GM04503 (cell line): ENCODE results near the gene PTGES2.

Experiments used
- DNase-seq: peaks from one replicate; pipeline ENCODE4 v3.0.0-alpha.2; 2012; ENCODE audit warnings: low read depth

Gene PTGES2

DNA sequence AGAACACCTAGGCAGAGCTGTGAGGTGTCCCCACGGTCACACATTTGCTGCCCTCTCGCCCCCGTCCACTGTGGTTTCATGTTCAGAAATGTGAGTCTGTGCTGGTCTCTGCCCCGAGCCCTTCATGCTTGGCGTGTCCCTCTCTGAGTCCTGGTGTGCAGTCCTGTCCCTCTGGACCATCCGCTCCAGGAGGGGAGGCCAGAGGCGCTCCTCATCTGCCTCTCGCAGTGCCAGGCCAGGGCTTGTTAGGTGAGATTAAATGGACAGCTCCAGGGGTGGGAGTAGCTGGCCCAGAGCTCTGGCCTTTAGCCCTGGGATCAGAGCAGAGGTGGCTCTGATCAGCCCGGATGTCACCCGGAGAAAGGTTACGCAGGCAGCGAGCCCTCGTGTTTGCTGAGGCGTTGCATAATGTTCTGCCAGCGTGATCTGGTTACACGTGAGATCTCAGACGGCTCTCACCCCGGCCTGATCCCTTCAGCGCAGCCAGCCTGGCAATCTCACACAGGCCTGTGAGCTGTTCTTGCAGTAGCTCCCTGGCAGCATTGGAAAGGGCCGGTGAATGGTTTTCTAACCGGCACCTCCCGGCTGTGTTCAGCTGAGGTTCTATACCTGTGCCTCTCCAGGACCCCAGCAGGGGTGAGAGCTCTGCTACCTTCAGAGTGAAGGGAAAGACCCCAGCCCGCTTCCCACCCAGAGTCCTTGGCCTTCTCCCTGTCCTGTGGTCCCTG, 24.5 kb downstream of the PTGES2 start:
- no peak for DNase-seq

GRCh38 chr9:128102196-128102595, 25.3 kb downstream of the PTGES2 start:
- no peak for DNase-seq

GRCh38 chr9:128101690-128102089, 25.8 kb downstream of the PTGES2 start:
- no peak for DNase-seq

GRCh38 chr9:128101231-128101661, 26.3 kb downstream of the PTGES2 start:
- no peak for DNase-seq

- DNase-seq, result no peak
These were observed 26.9 kb downstream of the PTGES2 start for GRCh38 chr9:128100581-128100980.

DNA sequence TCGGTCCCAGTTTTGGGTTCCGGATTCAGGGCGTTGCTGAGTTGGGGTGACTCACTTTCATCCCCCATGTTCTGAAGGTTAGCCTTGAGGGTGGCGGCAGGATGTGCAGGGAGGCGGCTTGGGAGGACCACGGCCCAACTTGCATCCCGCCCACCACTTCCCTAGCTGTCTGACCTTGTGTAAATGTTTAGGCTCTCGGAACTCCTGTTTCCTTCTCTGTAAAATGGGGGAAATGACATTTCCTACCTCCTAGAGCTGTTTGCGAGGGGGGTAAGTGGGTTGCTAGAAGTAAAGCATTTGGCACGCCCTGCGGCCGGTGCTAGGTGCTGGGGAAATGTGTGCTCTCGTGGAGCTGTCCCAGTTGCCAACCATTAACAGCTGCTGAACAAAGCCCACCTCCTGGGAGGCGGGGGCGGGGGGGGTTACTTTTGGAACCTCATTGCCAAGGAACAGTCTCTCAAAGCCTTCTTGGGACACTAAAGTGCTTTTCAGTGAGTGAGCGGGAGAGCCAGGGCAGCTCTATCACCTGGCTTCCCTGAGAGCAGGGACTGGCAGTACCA, 27.5 kb downstream of the PTGES2 start:
- no peak for DNase-seq

DNA sequence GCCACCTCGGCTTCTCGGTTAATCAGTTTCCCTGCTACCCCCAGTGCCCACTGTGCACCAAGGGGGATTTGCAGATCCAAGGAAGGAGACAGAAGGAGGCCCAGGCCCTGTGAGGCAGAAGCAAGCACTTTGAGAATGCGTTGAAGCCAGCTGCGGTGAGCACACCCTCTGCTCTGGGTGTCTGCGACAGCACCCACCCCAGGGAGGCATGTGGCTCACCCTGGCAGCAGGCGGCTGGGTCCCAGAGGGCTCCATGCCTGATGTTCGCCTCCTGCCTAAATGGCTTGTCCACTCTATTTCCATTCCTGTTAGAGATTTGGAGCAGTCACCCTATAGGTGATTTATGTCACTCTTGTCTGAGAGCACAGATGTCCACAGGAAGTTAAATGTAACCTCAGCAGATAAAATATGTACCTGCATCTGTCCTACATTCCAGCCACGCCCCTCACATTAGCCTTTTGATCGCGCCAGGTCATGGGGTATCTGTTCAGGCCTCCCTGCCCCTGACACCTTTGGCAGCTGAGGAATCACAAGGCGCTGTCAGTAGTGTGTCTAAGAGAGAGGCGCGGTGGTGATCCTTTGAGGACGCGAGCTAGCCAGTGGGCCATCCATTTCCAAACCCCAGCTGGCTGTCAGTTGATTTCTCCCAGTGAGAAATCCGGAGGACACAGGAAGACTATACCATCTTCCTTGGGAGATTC, 28.1 kb downstream of the PTGES2 start:
- DNase-seq, result no peak

DNA sequence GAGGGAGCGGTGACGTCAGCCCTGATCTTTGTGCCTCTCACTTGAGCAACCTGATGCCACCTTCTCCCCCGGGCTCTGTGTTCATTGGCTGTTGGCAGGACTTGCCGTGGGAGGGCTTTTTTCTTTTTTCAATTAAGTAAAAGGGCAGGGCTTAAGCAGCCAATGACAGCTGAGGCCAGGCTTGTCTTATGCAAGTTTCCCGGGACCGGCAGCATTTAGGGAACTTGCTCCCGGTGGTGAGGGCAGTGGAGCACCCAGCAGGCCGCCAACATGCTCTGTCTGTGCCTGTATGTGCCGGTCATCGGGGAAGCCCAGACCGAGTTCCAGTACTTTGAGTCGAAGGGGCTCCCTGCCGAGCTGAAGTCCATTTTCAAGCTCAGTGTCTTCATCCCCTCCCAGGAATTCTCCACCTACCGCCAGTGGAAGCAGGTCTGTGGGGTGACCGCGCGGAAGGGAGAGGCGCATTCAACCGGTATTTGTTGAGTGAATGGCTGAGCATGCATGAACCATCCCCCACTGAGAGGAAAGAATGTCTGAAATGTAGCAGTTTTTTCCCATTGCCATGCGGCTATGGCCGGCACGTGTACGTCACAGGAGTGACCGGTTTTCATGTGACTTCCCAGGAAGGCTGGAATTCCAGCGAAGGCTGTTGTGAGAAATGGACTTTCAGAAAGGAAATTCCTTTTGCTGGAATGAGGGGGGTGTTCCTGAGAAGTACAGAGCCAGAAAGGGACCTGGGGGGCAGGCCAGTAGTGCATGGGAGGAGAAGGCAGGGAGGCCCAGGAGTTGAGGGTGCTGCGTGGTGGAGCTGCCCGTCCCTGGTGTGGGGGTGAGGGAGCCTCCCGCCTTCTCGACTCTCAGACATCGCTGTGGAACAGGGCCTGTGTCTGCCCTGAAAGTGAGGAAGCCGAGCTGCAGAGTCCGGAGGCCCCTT, 29.0 kb downstream of the PTGES2 start:
- DNase-seq, result peak; percentile 90

- no peak for DNase-seq
These were observed 29.8 kb downstream of the PTGES2 start for GRCh38 chr9:128097543-128098296.

GRCh38 chr9:128096616-128097536, 30.7 kb downstream of the PTGES2 start:
- DNase-seq, result no peak

DNA sequence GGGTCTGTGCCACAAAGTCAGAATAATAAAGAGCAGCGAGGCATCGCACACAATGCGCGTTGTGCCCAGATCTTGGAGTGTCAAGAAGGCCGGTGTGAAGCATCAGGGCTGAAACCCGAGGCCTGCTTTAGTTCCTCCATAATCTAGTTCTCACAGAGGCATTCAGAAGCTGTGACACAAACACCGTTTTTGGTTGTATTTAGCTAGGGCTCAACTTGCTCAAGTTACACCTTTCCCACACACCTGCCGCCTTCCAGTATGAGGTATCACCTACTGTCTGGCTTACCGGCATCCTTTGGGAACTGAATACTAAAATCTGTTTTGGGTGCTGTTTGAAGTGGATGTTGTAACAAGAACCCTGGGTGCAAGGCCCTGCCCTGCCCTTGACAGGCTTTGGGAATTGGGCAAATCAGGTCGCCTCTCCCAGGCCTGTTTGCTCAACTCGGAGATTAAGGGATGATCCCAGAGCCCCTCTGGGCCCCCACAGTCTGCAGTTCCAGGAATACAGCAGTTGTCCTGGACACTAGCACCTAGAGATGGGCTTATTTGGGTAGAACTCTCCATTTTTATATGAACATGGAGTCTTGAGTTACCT, 32.5 kb downstream of the PTGES2 start:
- no peak for DNase-seq

- DNase-seq, result peak; percentile 93
These were observed 33.2 kb downstream of the PTGES2 start for GRCh38 chr9:128094166-128094949.

- DNase-seq, result no peak
These were observed 34.5 kb downstream of the PTGES2 start for GRCh38 chr9:128093011-128093410.

DNA sequence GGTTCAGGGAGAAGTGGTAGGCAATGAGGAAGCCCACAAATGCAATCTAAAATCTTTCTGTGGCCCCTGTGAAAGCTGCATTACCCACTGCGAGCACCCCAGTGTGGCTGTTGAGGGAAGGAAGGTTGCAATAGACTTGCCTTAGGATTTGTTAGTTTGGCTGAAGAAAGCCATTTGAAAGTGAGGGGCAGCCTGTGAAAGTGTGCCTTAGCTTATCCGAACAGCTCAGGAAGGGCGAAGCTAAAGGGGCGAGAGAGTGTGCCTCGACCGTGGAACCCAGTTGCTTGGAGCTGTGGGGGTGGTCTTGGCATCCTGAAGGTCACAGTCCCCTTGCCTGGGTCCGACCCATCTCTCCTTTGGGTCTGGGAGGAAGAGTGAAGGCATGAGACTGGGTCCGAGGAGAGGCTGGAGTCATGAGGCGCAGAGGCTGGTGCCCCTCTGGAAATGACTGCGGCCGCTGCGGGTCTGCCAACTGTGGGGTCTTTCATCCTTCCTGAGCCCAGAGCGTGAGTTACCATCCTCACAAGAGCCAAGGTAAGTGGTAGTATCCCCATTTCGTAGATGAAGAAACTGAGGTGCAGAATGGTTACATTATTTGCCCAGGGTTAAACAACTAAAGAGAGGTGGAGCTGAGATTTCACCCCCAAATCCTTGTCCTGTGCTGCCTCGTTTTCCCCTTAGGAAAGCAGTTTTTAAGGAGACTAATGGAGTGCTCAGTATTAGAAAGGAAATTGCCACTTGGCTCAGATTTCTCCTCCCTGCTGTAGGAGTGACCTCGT, 35.1 kb downstream of the PTGES2 start:
- no peak for DNase-seq

DNA sequence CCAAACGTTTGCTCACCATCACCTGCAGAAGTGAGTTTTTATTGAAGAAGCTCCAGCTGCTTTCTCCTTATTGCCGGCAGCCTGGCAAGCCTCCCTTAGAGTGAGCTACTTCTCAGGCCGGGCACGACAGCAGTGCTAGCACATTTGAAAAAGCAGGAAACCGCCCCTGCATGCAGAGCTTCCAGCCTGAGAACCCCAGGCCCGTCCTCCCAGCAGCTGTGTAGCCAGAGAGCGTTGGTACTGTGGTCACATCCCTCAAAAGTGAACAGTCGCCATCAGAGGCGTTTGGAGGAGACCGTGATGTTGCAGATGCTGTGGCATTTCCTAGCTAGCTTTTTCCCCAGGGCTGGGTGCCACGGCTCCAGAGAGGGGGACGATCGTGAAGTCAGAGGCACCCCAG, 36.0 kb downstream of the PTGES2 start:
- no peak for DNase-seq

DNA sequence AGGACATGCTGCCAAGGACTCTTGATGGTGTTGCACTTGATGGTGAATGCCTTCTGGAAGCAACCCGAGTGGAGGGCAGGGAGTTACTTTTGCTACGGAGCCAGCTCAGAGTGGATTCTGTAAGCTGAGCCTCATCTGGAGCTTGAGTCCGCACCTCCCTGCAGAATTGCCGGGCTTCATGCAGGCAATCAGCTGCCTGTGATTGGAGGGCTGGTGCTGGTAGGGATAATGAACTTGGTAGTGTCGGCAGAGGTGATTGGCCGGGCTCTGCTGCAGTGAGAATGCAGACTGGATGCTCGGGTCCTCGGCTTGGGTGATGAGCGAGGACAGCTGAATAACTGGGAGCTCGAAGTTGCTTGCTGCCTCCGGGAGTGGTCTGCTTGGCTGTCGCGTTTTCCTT, 36.4 kb downstream of the PTGES2 start:
- DNase-seq, result peak; percentile 76

DNA sequence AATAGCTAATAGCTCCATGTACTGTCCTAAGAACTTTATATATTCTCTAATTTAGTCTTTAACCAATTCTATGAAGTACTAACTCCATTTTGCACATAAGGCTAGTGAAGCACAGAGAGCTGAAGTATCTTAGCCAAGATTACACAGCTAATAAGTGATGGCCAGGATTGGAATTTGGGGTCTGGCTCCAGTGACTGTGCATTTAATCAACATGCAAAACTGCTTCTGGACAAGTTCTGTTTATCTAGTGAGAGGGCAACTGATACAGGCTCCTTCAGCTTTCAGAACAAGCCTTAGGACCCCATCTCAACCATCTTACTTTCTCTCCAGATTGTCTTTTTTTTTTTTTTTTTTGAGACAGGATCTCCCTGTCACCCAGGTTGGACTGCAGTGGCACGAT, 38.2 kb downstream of the PTGES2 start:
- DNase-seq, result no peak

DNA sequence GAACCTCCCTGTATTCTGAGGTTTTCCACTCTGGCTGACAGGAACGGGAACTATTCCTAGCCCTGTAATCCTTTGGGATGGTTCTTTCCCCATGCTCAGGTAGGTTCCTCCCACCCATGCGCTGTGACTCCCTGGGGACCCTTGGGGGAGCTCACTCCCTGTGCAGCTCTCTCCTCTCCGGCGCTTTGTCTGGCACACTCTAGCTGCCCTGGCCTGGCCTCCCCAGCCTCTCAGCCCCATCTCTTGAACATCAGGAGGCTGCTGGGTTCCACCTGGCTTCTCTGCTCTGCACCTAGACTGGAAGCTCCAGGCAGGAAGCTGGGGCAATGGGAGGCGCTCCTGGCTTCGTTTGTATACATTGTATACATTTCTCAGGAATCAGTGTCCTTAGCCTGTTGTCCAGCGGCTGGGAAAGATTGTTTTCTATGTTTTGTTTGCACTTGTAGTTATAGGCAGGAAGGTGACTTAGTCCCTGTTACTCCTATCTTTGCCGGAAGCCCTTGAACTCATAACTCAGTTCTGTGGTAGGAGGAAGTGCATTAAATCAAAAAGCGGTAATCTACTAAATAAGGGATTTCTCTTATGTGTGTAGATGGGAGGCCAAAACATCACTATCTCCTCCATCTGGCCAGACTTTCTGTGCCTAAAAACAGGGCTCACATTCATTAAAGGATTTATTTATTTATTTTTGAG, 39.1 kb downstream of the PTGES2 start:
- DNase-seq, result no peak
